ENCODE data around the gene RNF180. TPM values are rescaled to one million over a fixed set of nuclear protein-coding genes. Genes with fewer than 3 reads are reported as not detected.

RNF180 gene
- total and polyA plus RNA-seq, 2 of the 8 experiments (the other 6 are each of a cell fraction or from before 2014, with no cell fraction given), result 0.39 to 2.3 TPM

DNA sequence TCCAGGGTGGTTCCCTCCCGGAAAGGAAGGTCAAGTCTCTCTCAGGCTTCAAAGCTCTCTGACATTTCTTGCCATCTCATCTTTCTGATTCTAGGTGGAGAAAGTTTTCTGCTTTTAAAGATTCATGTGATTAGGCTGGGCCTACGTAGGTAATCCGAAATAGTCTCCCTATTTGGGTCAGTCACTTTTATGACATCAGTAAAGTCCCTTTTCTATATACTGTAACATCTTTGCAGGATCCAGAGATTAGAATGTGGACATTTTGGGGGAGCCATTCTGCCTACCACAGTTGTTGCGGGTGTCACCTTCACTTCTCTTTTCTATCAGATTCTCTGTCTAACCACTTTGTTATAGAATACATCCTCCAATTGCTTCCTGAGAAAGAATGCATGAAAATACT lies 1.9 kb upstream of the RNF180 start:
- no peak overlapping the region for H3K56ac ChIP-seq (replicated peaks; ENCODE audit: insufficient read length, low read depth, low read length)
- H3K14ac ChIP-seq (ENCODE audit: insufficient read length), result no peak overlapping the region
- H2BK20ac ChIP-seq (ENCODE audit: low read length), result no peak overlapping the region
- H3K23me2 ChIP-seq (ENCODE audit: low read depth, low read length), result peaks cover 3% of the 10 kb centered on the region; the same call in 1 of the 2 replicates
- no peak overlapping the region for H4K91ac ChIP-seq (replicated peaks; ENCODE audit: insufficient read length, low read length)
- no peak overlapping the region for H3K4me3 ChIP-seq (ENCODE audit: extremely low read depth in 1 of 4, insufficient read depth in 2 of 4, low read depth in 3 of 4, low read length in 4 of 4)
- H3K27me3 ChIP-seq (replicated peaks in 1 of 4; ENCODE audit: control insufficient read depth in 3 of 4, extremely low read depth in 1 of 4, insufficient read depth in 3 of 4, low read length in 3 of 4), result peaks cover 0 to 7% (median 0%) of the 10 kb centered on the region in 4 experiments; a peak in 5 of 7 replicates
- no peak for DNase-seq (ENCODE audit: low read depth in 1 of 2, low spot score in 2 of 2)
- H2AFZ ChIP-seq (ENCODE audit: low read length), result no peak overlapping the region
- H2BK12ac ChIP-seq (ENCODE audit: low read depth, low read length), result no peak overlapping the region
- ChIA-PET CTCF (ENCODE audit: partially characterized antibody) (interaction anchor here (2.0 kb wide), 1 partner anchor 15 kb away, joined by 4 read pairs; no protein-coding TSS in a partner anchor), POLR2A (ENCODE audit: partially characterized antibody) (no interaction called here)
- no peak overlapping the region for H3K18ac ChIP-seq (ENCODE audit: extremely low read depth, low read length)
- H2AK5ac ChIP-seq (ENCODE audit: low read depth, low read length), result no peak overlapping the region
- no peak overlapping the region for H3K4me2 ChIP-seq (ENCODE audit: insufficient read depth in 1 of 2, low read depth in 2 of 2, low read length in 2 of 2)
- H4K5ac ChIP-seq (ENCODE audit: insufficient read length, low read depth, low read length), result no peak overlapping the region
- no peak overlapping the region for H3K27ac ChIP-seq (ENCODE audit: low read depth, low read length)
- H2BK5ac ChIP-seq (ENCODE audit: low read depth, low read length), result no peak overlapping the region
- no peaks in the 10 kb centered on the region for H3K79me1 ChIP-seq (ENCODE audit: low read depth, low read length)
- no peaks in the 10 kb centered on the region for H4K20me1 ChIP-seq (replicated peaks in 1 of 2; ENCODE audit: control insufficient read depth in 1 of 2, insufficient read depth in 2 of 2, low read length in 2 of 2)
- WGBS, 2 experiments (ENCODE audit: extremely low coverage in 1 of 2, insufficient coverage in 1 of 2, insufficient read length in 1 of 2, insufficient replicate concordance in 2 of 2, low coverage in 1 of 2, low lambda C conversion rate in 2 of 2, missing lambda C conversion rate in 1 of 2), result 84% methylated on average over 4 of the region's 4 CpGs; no CpG with 5 or more reads in 1 of the 2 experiments
- H3K79me2 ChIP-seq (ENCODE audit: control insufficient read depth in 1 of 2, insufficient read depth in 2 of 2, low read length in 2 of 2), result no peaks in the 10 kb centered on the region
- no peaks in the 10 kb centered on the region; a peak in 2 of 7 replicates for H3K4me1 ChIP-seq (replicated peaks in 1 of 4; ENCODE audit: control insufficient read depth in 3 of 4, insufficient read depth in 4 of 4, low read length in 3 of 4)
- H3K9ac ChIP-seq (replicated peaks in 1 of 4; ENCODE audit: extremely low read depth in 1 of 4, low read depth in 3 of 4, low read length in 3 of 4), result no peak overlapping the region
- H3K23ac ChIP-seq (ENCODE audit: insufficient read length), result no peak overlapping the region
- H3K9me3 ChIP-seq (ENCODE audit: insufficient read depth in 2 of 2, low read depth in 1 of 2, low read length in 1 of 2), result no peaks in the 10 kb centered on the region
- no peaks in the 10 kb centered on the region for H3K36me3 ChIP-seq (ENCODE audit: control insufficient read depth in 2 of 4, insufficient read depth in 4 of 4, low read length in 3 of 4)
- H4K8ac ChIP-seq (ENCODE audit: extremely low read depth, insufficient read depth, low read length), result no peak overlapping the region
- FAIRE-seq, result no peak
- no peak overlapping the region for H3K4ac ChIP-seq (replicated peaks; ENCODE audit: insufficient read length, low read depth, low read length)
- no peak overlapping the region for H2BK15ac ChIP-seq (ENCODE audit: low read length)
- no peak overlapping the region for H2BK120ac ChIP-seq (replicated peaks; ENCODE audit: low read depth, low read length)
- TF ChIP-seq KDM5A (IDR thresholded peaks at IDR 0.05; ENCODE audit: low read length), result no peak
